Activated CD4-positive, alpha-beta T cell treated with anti-CD3 and anti-CD28 coated beads, Interleukin-2, Interleukin-4, amounts not matched to agents 100 ng/mL and 50 ng/mL, durations not matched to agents 16 hours and 8 hours (primary cell): Measurements from ENCODE around the gene KNDC1.

Experiments used
- DNase-seq: peaks from one replicate; pipeline ENCODE4 v3.0.0-alpha.2; 2020; ENCODE audit warnings: low spot score

Gene KNDC1

DNA sequence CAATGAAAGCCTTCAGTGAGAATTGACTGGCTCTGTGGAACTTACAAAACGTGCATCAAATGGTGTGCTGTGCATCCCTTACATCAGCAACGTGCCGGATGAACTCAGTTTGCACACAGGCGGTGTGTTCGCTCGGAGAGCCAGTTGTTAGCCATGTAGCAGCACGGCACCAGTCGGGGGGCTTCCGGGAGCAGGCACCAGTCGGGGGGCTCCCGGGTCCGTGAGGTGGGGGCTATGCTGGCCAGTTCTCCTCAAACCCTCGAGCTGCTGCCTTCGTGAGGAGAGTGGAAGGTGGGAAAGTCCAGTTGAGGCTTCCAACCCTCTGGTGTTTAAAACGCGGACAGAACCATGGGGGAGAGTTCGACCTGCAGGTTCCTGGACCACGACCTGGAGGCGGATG lies 35.1 kb downstream of the KNDC1 start:
- DNase-seq: no peak

DNA sequence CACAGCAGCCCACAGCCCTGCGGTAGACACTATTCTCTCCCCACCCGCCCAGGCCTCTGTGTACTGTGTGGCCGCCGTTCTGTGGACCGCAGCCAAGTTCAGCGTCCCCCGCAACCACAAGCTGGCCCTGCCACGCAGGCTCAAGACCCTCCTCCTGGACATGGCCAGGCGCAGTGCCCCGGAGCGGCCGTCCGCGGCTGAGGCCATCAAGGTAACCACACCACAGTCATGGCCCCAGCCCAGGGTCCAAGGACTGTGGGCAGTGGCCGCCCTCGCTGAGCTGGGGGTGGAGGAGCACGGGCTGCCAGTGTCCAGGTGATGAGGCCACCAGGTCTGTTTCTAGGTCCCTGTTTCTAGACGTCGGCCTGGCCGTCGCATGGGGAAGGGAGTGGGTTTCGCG lies 35.6 kb downstream of the KNDC1 start:
- no peak for DNase-seq

DNA sequence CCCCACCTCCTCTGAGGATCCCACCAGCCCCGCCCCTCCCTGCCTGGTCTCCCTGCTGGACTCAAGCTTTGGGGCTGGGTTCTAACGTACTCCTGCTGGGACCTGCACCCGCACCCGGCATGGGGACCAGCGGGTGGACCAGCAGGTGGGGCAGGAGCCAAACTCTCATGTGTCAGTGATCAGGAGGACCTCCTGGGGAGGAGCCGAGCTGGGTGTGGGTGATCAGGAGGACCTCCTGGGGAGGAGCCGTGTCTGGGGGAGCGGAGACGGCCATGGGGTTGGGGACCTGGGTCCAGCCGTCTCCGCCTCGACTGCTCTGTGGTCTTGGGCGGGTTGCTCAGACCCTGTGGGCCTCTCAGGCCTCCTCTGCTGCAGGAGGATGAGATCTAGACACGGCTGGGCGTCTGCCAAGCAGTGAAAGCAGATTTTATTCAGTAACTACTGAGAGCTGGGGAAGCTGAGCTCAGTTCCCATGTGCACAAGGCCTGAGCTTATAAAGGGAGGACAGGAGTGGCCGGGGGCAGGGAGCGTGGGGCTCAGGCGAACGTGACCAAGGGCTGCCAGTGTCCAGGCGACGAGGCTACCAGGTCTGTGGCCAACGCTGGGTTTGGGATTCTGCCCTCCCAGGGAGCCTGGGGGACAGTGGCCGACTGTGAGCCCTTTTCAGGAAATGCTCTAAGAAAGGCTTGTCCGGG lies 36.3 kb downstream of the KNDC1 start:
- no peak for DNase-seq

DNA sequence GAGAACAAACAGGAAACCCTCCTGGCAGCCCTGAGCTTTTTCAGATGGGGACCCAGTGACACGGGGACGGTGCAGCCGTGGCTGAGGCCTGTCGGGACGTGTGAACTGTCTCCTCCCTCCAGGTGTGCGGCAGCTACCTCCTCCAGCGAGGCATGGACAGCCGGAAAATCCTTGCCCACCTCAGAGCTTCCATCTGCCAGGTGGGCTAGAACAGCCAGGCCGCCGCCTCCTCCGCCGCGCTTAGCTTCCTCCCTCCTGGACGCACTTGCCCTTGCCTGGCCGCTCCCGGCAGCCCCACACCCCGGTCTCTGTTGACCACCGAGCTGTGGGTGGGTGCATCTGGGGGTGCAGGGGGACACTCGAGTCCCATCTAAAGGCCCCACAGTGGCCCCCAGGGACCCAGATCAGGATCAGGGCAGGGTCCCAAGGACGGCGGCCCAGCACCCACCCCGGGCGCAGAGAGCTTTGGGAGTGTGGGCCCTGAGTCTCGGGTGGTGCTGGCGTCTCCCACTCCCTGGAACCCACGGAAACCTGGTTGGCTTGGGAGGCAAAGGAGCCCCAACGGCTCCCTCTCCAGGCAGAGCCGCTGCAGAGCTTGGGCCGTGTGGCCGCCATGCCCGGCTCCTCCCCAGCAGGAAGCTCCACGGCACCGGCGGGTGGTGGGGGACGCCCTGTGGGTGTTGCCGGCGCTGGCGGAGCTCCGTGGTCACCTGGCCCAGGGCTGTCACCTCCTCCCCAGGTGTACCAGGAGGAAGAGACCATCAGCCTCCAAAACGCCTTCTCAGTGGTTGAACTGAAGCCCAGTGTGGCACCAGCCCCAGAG lies 37.1 kb downstream of the KNDC1 start:
- DNase-seq: no peak

DNA sequence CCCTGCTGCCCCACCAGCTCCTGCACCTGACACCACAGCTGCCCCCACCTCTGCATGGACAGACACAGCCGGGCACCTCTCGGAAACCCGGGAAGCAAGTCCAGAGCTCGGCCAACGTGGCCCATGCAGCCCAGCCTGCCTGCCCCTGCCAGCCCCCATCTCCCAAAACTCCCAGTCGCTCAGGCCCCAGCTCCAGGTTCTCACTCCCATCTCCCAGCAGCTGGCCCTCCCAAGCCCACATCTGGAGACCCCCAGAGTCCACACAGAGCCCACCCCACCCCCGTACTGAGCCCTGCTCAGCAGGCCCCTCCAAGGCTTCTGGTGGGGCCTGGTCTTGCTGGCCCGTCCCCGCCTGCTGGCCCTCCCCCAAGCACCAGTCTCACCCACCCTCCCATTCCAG lies 37.8 kb downstream of the KNDC1 start:
- no peak for DNase-seq

DNA sequence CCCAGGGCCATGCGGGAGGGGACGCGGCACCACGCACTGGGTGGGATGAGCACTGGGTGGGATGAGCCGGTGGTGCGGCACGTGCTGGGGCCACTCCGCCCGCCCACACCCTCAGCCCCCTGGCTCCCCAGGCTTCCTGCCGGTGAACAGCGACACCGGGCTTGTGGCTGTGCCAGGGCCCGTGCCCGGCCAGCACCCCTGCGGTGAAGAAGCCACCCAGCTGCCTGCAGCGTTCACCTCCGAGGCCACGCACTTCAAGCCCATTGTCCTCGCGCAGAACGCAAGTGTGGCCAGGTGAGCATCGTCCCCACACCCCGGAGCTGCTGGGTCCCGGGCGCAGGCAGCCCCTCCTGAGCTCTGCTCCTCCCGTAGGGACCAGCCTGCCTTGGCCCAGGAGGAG lies 38.2 kb downstream of the KNDC1 start:
- no peak for DNase-seq

DNA sequence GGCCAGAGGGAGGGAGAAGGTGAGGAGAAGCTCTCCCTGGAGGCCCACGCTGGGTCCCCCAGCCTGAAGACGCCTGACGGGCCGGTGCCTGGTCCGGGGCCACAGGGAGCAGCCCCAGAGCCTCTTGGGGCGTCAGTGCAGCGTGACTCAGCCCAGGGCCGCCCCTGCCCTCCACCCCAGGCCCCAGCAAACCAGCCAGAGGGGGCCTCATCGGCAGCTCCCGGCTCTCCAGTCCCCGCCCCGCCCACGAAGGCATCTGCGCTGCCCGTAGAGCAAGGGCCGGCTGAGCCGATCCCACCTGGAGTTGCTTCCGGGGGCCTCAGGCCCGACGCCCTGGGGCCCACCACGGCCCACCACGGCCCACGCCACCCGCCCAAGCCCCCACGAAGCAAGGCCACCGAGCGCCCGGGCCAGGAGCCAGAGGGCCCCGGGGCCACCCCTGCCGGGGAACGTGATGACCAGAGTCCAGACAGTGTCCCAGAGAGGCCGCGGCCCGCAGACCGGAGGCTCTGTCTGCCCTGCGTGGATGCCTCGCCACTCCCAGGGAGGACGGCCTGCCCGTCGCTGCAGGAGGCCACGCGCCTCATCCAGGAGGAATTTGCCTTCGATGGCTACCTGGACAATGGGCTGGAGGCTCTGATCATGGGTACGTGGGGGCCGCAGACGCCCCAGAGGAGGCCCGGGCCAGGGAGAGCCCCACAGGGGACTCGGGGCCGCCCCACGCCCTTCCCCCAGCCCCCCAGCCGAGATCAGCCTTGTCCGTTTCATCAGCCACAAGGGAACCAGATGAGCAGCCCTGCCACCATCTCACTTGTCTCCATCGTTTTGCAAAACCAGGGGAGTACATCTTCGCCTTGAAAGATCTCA lies 38.8 kb downstream of the KNDC1 start:
- DNase-seq: no peak

DNA sequence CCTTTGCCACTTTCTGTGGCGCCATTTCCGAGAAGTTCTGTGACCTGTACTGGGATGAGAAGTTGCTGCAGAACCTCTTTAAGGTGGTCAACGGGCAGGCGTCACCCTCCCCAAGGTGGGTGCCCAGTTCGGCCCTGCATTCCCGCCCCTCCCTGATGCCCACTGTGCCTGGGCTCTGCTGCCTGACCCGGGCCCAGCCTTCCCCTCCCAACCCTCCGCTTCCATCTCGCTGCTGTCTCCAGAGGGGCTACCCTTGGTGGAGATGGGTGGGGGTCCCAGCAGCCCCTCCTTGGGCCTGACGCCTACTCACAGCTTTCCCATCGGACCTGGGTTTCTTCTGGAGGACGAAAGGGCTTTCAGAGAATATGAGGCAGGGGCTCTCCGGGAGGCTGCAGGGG lies 39.5 kb downstream of the KNDC1 start:
- DNase-seq: no peak

DNA sequence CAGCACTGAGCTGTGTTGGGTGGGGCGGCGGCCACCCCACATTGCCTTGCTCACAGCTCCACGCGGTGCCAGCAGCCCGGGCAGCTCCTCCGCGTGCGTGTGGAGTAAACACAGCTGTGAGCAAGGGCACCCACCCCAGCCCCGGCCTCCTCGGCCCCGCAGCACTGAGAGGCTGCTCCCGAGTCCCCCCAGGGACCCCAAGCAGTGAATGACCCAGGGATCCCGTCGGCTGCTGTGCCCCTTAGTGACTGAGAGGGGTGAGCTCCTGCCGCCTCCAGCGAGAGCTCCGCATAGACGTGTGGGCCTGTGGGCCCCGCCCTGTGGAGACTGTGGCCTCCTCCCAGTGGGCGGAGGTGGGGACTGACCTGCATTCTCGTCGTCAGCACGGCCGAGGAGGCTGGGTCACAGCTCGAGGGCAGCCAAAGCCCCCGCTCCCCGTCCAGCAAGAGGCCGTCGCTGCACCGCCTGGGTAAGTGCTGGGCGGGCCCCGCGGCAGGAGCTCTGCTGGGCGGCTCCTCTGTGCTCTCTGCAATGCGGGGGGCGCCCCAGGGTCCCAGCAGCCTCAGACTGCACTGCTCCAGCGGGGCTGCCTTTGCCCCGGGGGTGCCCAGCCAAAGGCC lies 40.1 kb downstream of the KNDC1 start:
- DNase-seq: no peak

DNA sequence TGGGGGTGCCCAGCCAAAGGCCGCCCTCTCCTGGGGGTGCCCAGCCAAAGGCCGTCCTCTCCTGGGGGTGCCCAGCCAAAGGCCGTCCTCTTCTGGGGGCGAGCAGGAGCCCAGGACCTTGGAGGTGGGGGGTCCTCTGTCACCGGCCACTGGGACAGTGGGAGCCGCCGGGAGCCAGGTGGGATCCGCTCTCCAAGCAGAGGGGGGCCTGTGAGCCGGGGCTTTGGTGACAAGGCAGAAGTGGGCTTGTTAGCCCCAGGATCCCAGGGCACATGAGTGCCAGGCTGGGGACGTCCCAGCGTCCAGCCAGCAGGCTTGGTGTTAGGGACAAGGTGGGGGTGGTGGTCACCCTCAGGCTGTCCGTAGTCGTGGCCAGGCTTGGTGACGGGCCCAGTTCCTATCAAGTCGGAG lies 40.6 kb downstream of the KNDC1 start:
- no peak for DNase-seq

DNA sequence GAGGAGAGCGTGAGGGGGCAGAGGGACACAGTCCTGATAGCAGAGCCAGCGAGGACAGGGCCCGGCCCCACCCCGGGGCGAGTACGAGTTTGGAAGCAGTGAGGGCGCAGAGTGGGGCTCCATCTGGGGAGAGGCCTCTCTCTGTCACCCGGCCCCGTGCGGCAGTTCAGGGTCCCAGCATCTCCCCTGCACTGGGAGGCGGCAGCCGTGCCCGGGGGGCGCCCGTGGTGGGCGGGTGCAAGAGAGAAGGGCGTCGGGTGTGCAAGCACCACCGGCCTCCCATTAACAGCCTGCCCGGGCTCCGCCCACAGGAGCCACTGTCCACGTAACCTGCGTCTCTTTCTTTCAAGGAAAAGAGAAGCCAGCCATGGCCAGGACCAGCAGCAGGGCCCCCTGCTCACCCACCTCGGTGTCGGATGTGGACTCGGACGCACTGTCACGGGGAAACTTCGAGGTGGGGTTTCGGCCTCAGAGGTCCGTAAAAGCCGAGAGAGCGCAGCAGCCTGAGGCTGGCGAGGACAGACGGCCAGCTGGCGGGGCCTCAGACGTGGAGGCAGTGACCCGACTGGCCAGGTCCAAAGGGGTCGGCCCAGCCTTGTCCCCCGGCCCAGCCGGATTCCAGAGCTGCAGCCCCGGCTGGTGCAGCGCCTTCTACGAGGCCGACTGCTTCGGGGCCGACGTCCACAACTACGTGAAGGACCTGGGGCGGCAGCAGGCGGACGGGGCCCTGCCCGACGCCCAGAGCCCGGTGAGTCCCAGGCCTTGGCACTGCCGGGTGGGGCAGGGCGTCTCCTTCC lies 41.3 kb downstream of the KNDC1 start:
- no peak for DNase-seq

DNA sequence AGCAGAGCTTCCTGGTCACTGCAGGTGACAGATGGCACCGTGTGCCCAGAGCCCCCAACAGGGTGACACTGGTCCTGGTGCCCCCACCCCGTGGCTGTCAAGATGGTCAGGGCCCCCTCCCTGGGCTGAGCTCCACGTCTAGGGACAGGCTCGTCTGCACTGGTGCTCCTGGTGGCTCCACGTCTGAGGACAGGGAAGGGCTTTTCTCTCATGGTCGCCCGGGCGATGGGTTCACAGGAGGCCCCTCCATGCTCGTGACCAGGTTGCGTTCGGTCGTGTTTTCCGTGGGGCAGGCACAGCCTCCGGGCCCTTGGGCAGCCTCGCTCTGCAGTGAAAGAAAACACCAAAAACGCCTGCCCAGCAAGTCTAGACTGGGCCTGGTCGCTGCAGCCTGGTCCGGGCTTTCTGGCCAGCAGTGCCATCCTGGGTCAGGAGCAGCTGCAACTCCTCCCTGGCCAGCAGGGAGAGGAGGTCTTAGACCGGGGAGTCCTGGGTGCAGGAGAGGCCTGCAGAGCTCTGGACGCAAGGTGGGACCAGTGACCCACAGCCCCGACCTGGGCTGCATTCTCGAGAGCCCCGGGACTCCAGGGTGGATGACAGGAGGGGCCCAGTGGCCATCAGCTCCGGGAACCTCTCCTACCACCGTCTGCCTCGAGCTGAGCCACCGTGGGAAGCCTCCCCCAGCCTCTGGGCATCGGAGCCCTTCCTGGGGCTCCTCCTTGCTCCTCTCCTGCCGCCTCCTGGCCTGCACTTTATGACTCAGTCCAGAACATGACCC lies 42.1 kb downstream of the KNDC1 start:
- DNase-seq: no peak

DNA sequence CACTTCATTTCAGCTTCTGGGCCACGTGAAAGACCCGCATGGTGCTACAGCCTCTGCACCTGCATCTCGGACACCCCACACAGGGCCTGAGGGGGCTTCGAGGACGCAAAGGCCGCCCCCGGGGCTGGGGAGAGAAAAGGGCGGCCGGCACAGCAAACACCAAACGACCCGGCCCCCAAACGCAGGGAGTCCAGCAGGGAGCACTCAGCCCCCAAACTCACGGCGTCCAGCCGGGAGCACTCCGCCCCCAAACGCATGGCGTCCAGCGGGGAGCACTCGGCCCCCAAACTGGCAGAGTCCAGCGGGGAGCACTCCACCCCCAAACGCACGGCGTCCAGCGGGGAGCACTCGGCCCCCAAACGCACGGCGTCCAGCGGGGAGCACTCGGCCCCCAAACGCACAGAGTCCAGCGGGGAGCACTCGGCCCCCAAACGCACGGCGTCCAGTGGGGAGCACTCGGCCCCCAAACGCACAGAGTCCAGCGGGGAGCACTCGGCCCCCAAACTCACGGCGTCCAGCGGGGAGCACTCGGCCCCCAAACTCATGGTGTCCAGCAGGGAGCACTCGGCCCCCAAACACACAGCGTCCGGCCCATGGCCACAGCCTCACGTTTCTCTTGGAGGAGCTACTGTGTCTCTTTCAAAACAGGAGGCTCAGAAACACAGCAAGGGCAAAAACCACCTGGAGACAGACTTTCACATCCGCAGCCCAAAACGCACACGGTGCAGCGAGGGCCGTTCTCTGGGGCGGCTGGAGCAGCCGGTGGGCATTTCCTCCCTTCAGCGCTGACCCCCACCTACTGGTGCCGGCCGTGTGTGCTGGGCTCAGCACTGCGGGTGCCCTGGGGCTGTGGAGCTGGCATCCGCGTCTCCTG lies 43.0 kb downstream of the KNDC1 start:
- DNase-seq: no peak

DNA sequence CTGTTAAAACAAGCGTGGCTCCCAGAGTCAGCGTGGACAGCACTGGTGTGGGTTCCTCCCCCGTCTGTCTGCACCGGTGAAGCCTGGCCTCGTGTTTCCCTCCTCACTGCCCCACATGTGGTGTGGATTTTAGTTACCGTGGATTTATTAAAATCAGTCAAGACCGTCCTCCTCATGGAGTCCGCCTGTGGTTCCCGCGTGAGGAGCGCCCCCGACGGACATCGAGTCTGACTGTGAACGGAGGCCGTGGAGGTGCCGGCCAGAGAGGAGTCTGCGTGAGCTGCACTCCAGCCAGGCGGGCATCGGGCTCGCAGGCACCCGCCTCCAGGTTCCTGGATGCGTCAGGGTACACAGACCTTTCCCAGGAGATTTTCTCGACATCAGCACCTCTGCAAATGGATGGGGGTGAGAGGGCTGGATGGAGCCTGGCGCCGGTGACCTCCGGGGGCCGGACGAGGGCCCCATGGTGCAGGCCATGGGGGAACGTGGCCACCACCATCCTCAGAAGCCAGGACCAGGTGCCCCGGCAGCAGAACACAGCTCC lies 43.7 kb downstream of the KNDC1 start:
- no peak for DNase-seq

DNA sequence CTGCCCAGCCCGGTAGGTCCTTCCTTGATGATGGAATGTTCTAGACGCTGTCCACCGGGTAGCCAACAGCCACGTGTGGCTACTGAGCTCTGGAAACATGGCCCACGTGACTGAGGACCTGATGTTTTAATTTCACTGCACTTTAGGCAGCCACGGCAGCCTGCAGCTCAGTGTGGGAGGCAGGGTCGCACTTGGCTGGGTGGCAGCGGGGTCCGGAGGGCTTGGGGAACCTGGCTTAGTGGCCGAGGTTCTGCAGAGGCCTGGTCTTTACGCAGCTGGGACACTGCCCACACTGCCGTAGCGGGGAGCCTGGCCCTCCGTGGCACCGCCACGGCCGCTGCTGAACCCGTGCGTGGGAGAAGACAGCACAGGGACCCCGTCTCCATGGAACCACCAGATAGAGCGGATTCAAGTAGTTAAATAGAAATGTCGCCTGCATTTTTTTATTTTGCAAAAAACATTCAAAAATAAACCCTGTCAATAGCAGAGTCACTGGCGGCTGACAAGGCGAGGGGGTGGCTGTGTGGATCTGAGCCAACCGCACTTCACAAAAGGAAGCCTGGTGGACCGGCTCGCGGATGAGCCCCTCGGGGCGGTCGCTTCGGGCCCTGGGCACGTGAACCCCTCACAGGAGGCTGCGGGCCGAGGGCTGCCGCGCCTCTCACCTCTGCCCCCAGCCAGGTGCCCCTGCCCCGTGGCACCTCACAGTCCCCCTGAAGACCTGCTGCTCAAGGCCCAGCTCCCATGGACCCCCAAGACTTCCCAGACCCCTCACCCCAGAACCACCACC lies 44.4 kb downstream of the KNDC1 start:
- DNase-seq: no peak

DNA sequence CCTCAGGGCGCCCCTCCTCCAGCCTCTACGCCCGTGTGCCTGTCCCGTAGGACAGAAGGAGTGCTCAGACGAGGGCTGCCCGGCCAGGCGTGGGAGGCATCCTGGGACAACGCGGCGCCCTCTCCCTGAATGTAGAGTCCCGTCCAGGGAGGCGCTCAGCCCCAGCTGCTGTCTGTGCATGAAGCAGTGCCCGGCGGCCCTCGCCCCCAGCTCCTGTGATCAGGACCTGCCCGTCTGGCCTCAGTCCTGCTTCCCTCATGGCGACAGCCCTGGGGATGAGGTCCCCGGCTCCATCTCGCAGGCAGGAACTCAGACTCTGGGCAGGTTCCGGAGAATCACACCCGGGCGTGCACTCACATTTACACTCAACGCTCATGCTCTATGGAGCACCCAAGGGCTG lies 45.1 kb downstream of the KNDC1 start:
- no peak for DNase-seq

DNA sequence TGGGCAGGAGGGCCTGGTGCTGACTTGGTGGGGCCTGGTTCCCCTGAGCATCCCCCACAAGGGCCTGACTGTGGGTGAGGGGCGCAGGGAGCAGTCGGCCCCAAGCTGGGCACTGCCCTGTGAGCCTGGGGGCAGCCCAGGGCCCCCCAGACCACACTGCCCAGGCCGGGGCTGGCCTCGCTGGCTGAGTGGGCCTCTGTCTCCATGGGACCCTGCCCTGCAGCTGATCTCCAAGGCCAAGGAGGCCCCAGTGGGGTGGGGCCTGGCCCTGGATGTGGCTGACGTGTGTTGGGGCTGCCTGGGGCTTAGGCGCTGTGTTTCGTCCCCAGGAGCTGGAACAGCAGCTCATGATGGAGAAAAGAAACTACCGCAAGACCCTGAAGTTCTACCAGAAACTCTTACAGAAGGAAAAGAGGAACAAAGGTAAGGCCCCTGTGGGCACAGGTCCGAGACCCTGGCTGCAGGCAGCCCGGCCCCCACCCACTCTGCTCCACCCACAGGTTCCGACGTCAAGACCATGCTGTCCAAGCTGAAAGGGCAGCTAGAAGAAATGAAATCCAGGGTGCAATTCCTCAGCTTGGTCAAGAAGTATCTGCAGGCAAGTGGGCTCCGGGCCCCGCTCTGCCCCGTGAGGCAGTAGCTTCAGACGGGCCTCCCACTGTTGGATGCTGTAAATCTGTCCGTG lies 46.5 kb downstream of the KNDC1 start:
- DNase-seq: no peak

DNA sequence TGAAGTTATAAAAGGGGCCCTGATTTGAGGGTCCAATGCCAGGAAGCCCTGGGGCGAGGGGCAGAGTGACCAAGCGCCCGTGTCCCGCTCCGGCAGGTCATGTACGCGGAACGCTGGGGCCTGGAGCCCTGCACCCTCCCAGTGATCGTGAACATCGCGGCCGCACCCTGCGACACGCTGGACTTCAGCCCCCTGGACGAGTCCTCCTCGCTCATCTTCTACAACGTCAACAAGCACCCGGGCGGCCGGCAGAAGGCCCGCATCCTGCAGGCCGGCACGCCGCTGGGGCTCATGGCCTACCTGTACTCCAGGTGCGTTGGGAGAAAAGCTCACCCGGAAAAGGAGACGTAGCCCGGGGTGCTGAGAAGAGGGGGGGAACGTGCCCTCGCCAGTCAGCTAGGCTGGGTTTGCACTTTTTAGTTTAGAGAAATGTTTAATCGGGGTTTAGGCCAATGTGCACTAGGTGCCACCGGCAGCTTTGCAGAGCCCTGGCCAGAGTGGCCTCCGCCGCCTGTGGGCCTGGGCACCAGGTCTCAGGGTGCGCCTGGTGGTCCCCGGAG lies 47.1 kb downstream of the KNDC1 start:
- no peak for DNase-seq
